MM.1S (cell line): ENCODE results near the gene ALKBH7.

Experiments used
- DNase-seq: peaks from one replicate; pipeline ENCODE4 v3.0.0-alpha.2; 2015
- H2AFZ ChIP-seq: fragments of 300-600 bp; sonication (generic); 2 replicates; pipeline ENCODE4 v1.6.0; 2016; ENCODE audit warnings: antibody characterized with exemption, low read length
- H3F3A ChIP-seq: fragments of 300-600 bp; sonication (generic); 2 replicates; pipeline ENCODE4 v1.6.1; 2016; ENCODE audit warnings: mild to moderate bottlenecking, antibody characterized with exemption, low read length, moderate library complexity, mixed read lengths; ENCODE audit not compliant: insufficient read depth
- H3K27ac ChIP-seq: fragments of 300-600 bp; sonication (generic); 2 replicates; pipeline ENCODE4 v1.5.1; 2016; ENCODE audit warnings: mild to moderate bottlenecking, low read length
- H3K27me3 ChIP-seq: fragments of 300-600 bp; sonication (generic); replicated peaks from 2 replicates; pipeline ENCODE4 v1.6.0; 2016; ENCODE audit warnings: low read length; ENCODE audit not compliant: insufficient read depth
- H3K36me3 ChIP-seq: fragments of 300-600 bp; sonication (generic); replicated peaks from 2 replicates; pipeline ENCODE4 v1.6.1; 2016; ENCODE audit warnings: mild to moderate bottlenecking, low read length, mixed read lengths; ENCODE audit not compliant: insufficient read depth
- H3K4me1 ChIP-seq: fragments of 300-600 bp; sonication (generic); 2 replicates; pipeline ENCODE4 v1.6.1; 2016; ENCODE audit warnings: low read length, mixed read lengths
- H3K4me2 ChIP-seq: fragments of 300-600 bp; sonication (generic); 2 replicates; pipeline ENCODE4 v1.6.0; 2016; ENCODE audit warnings: low read depth, low read length
- H3K4me3 ChIP-seq: fragments of 300-600 bp; sonication (generic); 2 replicates; pipeline ENCODE4 v1.5.1; 2016; ENCODE audit warnings: low read length, mixed read lengths
- H3K79me2 ChIP-seq: fragments of 300-600 bp; sonication (generic); 2 replicates; pipeline ENCODE4 v1.6.1; 2016; ENCODE audit warnings: mixed run types, low read length, mixed read lengths
- H3K9ac ChIP-seq: fragments of 300-600 bp; sonication (generic); 2 replicates; pipeline ENCODE4 v1.6.1; 2016; ENCODE audit warnings: low read length, mixed read lengths
- H3K9me2 ChIP-seq: fragments of 300-600 bp; sonication (generic); replicated peaks from 2 replicates; pipeline ENCODE4 v1.6.1; 2016; ENCODE audit warnings: mild to moderate bottlenecking, low read length, mixed read lengths; ENCODE audit not compliant: insufficient read depth
- H3K9me3 ChIP-seq: fragments of 300-600 bp; sonication (generic); replicated peaks from 2 replicates; pipeline ENCODE4 v1.6.1; 2016; ENCODE audit warnings: mild to moderate bottlenecking, low read length, mixed read lengths; ENCODE audit not compliant: insufficient read depth
- H4K20me1 ChIP-seq: fragments of 300-600 bp; sonication (generic); 2 replicates; pipeline ENCODE4 v1.6.1; 2016; ENCODE audit warnings: mild to moderate bottlenecking, low read length, moderate library complexity, mixed read lengths; ENCODE audit not compliant: insufficient read depth
- EZH2 ChIP-seq: fragments of 300-600 bp; sonication (generic); optimal IDR thresholded peaks from 2 replicates; pipeline ENCODE3; 2017; ENCODE audit warnings: low read depth, mild to moderate bottlenecking, antibody characterized with exemption, low read length, mixed read lengths
- EZH2phosphoT487 ChIP-seq: fragments of 300-600 bp; sonication (generic); IDR thresholded peaks from 2 replicates; pipeline ENCODE4 v1.6.1; 2018; ENCODE audit warnings: antibody characterized with exemption, low read length
- TF ChIP-seq, protein P1 (sequence below): fragments of 300-600 bp; sonication (generic); IDR thresholded peaks from 2 replicates; pipeline ENCODE4 v1.5.1; 2016; ENCODE audit warnings: antibody characterized with exemption, low read length, mixed read lengths

The ALKBH7 gene

GRCh38 chr19:6421075-6422014, 48.8 kb downstream of the ALKBH7 start:
- no peak for TF ChIP-seq EZH2
- TF ChIP-seq, protein P1, sequence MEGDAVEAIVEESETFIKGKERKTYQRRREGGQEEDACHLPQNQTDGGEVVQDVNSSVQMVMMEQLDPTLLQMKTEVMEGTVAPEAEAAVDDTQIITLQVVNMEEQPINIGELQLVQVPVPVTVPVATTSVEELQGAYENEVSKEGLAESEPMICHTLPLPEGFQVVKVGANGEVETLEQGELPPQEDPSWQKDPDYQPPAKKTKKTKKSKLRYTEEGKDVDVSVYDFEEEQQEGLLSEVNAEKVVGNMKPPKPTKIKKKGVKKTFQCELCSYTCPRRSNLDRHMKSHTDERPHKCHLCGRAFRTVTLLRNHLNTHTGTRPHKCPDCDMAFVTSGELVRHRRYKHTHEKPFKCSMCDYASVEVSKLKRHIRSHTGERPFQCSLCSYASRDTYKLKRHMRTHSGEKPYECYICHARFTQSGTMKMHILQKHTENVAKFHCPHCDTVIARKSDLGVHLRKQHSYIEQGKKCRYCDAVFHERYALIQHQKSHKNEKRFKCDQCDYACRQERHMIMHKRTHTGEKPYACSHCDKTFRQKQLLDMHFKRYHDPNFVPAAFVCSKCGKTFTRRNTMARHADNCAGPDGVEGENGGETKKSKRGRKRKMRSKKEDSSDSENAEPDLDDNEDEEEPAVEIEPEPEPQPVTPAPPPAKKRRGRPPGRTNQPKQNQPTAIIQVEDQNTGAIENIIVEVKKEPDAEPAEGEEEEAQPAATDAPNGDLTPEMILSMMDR, result no peak
- TF ChIP-seq EZH2phosphoT487, result no peak
- H3F3A ChIP-seq, result no peaks in the 10 kb centered on the region
- H3K4me1 ChIP-seq, result peaks cover 10% of the 10 kb centered on the region
- H3K4me2 ChIP-seq, result no peak overlapping the region
- no peaks in the 10 kb centered on the region for H3K9me3 ChIP-seq
- H4K20me1 ChIP-seq, result peaks cover 47% of the 10 kb centered on the region
- H2AFZ ChIP-seq, result no peak overlapping the region
- no peak for DNase-seq
- no peak overlapping the region for H3K9ac ChIP-seq
- no peaks in the 10 kb centered on the region for H3K27me3 ChIP-seq
- H3K36me3 ChIP-seq, result peaks cover 42% of the 10 kb centered on the region
- no peaks in the 10 kb centered on the region for H3K9me2 ChIP-seq
- no peak overlapping the region for H3K27ac ChIP-seq
- H3K4me3 ChIP-seq, result no peak overlapping the region
- H3K79me2 ChIP-seq, result peaks cover 71% of the 10 kb centered on the region

DNA sequence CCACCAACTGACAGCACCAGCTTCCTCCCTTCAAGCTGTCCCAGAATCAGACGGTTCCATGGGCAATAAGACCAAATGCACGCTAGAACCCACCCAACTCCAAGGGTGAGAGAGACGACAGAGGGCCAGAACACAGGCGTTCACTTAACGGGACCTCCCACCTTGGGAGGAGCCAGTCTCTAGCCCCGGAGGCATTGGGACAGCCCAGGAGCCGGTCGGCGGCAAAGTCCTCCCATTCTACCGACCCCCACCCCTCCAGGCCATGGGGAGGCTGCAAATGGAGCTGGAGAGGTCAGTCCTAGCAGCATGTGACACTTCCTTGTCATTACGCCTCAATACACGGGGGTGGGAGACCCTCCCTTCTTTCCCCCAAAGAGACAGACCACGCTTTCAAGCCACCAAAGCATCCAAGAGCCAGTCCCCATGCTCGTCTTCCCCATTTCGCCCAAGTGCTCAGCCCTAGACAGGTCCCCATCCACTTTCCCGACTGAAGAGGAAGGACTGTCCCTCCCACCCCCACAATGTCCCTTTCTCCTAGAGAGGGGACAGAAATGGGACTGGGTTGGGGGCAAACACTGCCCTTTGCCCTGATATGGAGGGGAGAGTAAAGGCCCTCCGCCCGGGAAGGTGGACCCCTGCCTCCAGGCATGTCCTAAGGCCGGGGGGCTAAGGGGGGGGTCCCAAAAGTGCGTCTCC, 51.1 kb downstream of the ALKBH7 start:
- Histone ChIP-seq H3K27ac (no peak overlapping the region; the same call in 1 of the 2 replicates), H3K4me1 (peaks cover 10% of the 10 kb centered on the region), H3K9me2 (no peaks in the 10 kb centered on the region), H3K79me2 (peaks cover 55% of the 10 kb centered on the region), H3K36me3 (peaks cover 25% of the 10 kb centered on the region), H3K27me3 (no peaks in the 10 kb centered on the region), H3F3A (no peaks in the 10 kb centered on the region), H3K9me3 (no peaks in the 10 kb centered on the region), H3K4me3 (peak overlapping the region; percentile 94), H3K4me2 (peak overlapping the region; percentile 89), H3K9ac (peak overlapping the region; percentile 89), H4K20me1 (peaks cover 42% of the 10 kb centered on the region), H2AFZ (no peak overlapping the region)
- TF ChIP-seq, protein P1, result no peak
- no peak for TF ChIP-seq EZH2
- no peak for TF ChIP-seq EZH2phosphoT487
- DNase-seq, result peak; percentile 55

- Histone ChIP-seq H3K27me3 (no peaks in the 10 kb centered on the region), H3K27ac (peak within 1 kb of the TSS; percentile 14; the same call in 1 of the 2 replicates), H2AFZ (peak within 1 kb of the TSS; percentile 73), H4K20me1 (peaks cover 42% of the 10 kb centered on the region), H3K9ac (peak within 1 kb of the TSS; percentile 89), H3K79me2 (peaks cover 48% of the 10 kb centered on the region), H3K36me3 (peaks cover 22% of the 10 kb centered on the region), H3K9me3 (no peaks in the 10 kb centered on the region), H3K4me1 (peaks cover 10% of the 10 kb centered on the region), H3F3A (no peaks in the 10 kb centered on the region), H3K4me3 (peak within 1 kb of the TSS; percentile 94), H3K4me2 (peak within 1 kb of the TSS; percentile 89), H3K9me2 (no peaks in the 10 kb centered on the region)
- DNase-seq, result peak; percentile 13
- TF ChIP-seq, protein P1, result no peak
- TF ChIP-seq EZH2phosphoT487 (no peak), EZH2 (no peak)
Observed at GRCh38 chr19:6424195-6424938, 51.8 kb downstream of the ALKBH7 start, which contains the start of gene KHSRP. Gene KHSRP, minus strand, starts transcription at chr19:6424811. Its CDS starts 110 bp downstream, at chr19:6424701.
